H9 (cell line): ENCODE results near the gene ARRB1. TPM values are rescaled to one million over a fixed set of nuclear protein-coding genes. Genes with fewer than 3 reads are reported as not detected.

Experiments
- DNase-seq: peaks from one replicate; pipeline ENCODE4 v3.0.0-alpha.2; 2017
- H2AFZ ChIP-seq: one replicate; pipeline ENCODE4 v1.6.1; 2013; ENCODE audit warnings: mild to moderate bottlenecking, low read length, control low read depth, moderate library complexity
- H2AK5ac ChIP-seq: 2 replicates; pipeline ENCODE4 v1.6.1; 2013; ENCODE audit warnings: low read length, control low read depth, mixed read lengths; ENCODE audit not compliant: insufficient read length
- H2BK120ac ChIP-seq: one replicate; pipeline ENCODE4 v1.6.1; 2013; ENCODE audit warnings: low read depth, mild to moderate bottlenecking, low read length, control low read depth, inconsistent platforms; ENCODE audit not compliant: poor library complexity, severe bottlenecking
- H2BK12ac ChIP-seq: 2 replicates; pipeline ENCODE4 v1.6.1; 2013; ENCODE audit warnings: low read length, control low read depth, mixed read lengths, low read depth; ENCODE audit not compliant: insufficient read length
- H2BK15ac ChIP-seq: 2 replicates; pipeline ENCODE4 v1.6.1; 2013; ENCODE audit warnings: low read depth, low read length, control low read depth
- H2BK20ac ChIP-seq: one replicate; pipeline ENCODE4 v1.6.1; 2013; ENCODE audit warnings: low read depth, mild to moderate bottlenecking, low read length, control low read depth, inconsistent platforms; ENCODE audit not compliant: poor library complexity, severe bottlenecking
- H2BK5ac ChIP-seq: 2 replicates; pipeline ENCODE4 v1.6.1; 2013; ENCODE audit warnings: low read length, control low read depth, mixed read lengths; ENCODE audit not compliant: insufficient read length
- H3K14ac ChIP-seq: 2 replicates; pipeline ENCODE4 v1.6.1; 2013; ENCODE audit warnings: low read length, control low read depth; ENCODE audit not compliant: insufficient read depth
- H3K18ac ChIP-seq: 2 replicates; pipeline ENCODE4 v1.6.1; 2013; ENCODE audit warnings: low read depth, mild to moderate bottlenecking, mixed read lengths, low read length, control low read depth; ENCODE audit not compliant: insufficient read length
- H3K23ac ChIP-seq: 2 replicates; pipeline ENCODE4 v1.6.1; 2013; ENCODE audit warnings: low read length, control low read depth, mixed read lengths, low read depth; ENCODE audit not compliant: insufficient read length
- H3K23me2 ChIP-seq: 2 replicates; pipeline ENCODE4 v1.6.1; 2013; ENCODE audit warnings: low read depth, mild to moderate bottlenecking, mixed read lengths, low read length, control low read depth; ENCODE audit not compliant: insufficient read length, poor library complexity, severe bottlenecking
- H3K27ac ChIP-seq: 2 replicates; pipeline ENCODE4 v1.5.1; 2013; ENCODE audit warnings: low read length, control low read depth, mixed read lengths, low read depth; ENCODE audit not compliant: insufficient read length
- H3K27me3 ChIP-seq: 2 replicates; pipeline ENCODE4 v1.6.1; 2013; ENCODE audit warnings: low read length, control low read depth, inconsistent platforms; ENCODE audit not compliant: insufficient read depth
- H3K4ac ChIP-seq: 2 replicates; pipeline ENCODE4 v1.6.1; 2013; ENCODE audit warnings: low read depth, mild to moderate bottlenecking, control low read depth, inconsistent platforms, low read length, moderate library complexity
- H3K4me1 ChIP-seq: 2 replicates; pipeline ENCODE4 v1.6.1; 2013; ENCODE audit warnings: low read length, control low read depth, inconsistent platforms; ENCODE audit not compliant: insufficient read depth
- H3K4me2 ChIP-seq: 2 replicates; pipeline ENCODE4 v1.6.1; 2013; ENCODE audit warnings: low read length, control low read depth, mixed read lengths; ENCODE audit not compliant: insufficient read length, insufficient read depth
- H3K56ac ChIP-seq: 2 replicates; pipeline ENCODE4 v1.6.1; 2013; ENCODE audit warnings: low read depth, mild to moderate bottlenecking, mixed read lengths, low read length, control low read depth; ENCODE audit not compliant: insufficient read length
- H3K79me1 ChIP-seq: 2 replicates; pipeline ENCODE4 v1.6.1; 2013; ENCODE audit warnings: low read depth, mild to moderate bottlenecking, moderate library complexity, low read length, control low read depth, inconsistent platforms; ENCODE audit not compliant: insufficient read depth, poor library complexity, severe bottlenecking
- H3K79me2 ChIP-seq: 2 replicates; pipeline ENCODE4 v1.6.1; 2013; ENCODE audit warnings: low read length, control low read depth, inconsistent platforms; ENCODE audit not compliant: insufficient read depth
- H3K9ac ChIP-seq: 2 replicates; pipeline ENCODE4 v1.6.1; 2013; ENCODE audit warnings: low read length, control low read depth, mixed read lengths; ENCODE audit not compliant: insufficient read length; ENCODE audit errors: extremely low read depth
- H3K9me3 ChIP-seq: one replicate; pipeline ENCODE4 v1.6.1; 2013; ENCODE audit warnings: low read depth, low read length, inconsistent platforms; ENCODE audit not compliant: control insufficient read depth
- H3T11ph ChIP-seq: one replicate; pipeline ENCODE4 v1.6.1; 2013; ENCODE audit warnings: mild to moderate bottlenecking, low read length, control low read depth, inconsistent platforms
- H4K20me1 ChIP-seq: one replicate; pipeline ENCODE4 v1.6.1; 2013; ENCODE audit not compliant: control insufficient read depth, insufficient read length, insufficient read depth
- H4K5ac ChIP-seq: 2 replicates; pipeline ENCODE4 v1.6.1; 2013; ENCODE audit warnings: low read depth, mild to moderate bottlenecking, mixed read lengths, low read length, control low read depth; ENCODE audit not compliant: insufficient read length
- H4K8ac ChIP-seq: replicated peaks from 2 replicates; pipeline ENCODE4 v1.6.1; 2013; ENCODE audit warnings: low read length, control low read depth, mixed read lengths, low read depth; ENCODE audit not compliant: insufficient read length
- H4K91ac ChIP-seq: 2 replicates; pipeline ENCODE4 v1.6.1; 2013; ENCODE audit warnings: low read depth, mild to moderate bottlenecking, moderate library complexity, mixed read lengths, low read length, control low read depth; ENCODE audit not compliant: insufficient read length
- H3K27ac Mint-ChIP-seq, 3 experiments: 2 replicates in 2 of 3; 3 replicates in 1 of 3; pipeline ENCODE4 v1.8.0; 2020 to 2021; ENCODE audit warnings: mixed read lengths in 3 of 3, mild to moderate bottlenecking in 1 of 3, moderate library complexity in 1 of 3
- H3K27me3 Mint-ChIP-seq: 2 replicates; pipeline ENCODE4 v1.8.0; 2021; ENCODE audit warnings: low read depth, mild to moderate bottlenecking, moderate library complexity, mixed read lengths
- H3K36me3 Mint-ChIP-seq, 3 experiments: 2 replicates in 2 of 3; 3 replicates in 1 of 3; pipeline ENCODE4 v1.8.0; 2020 to 2021; ENCODE audit warnings: low read depth in 3 of 3, mixed read lengths in 3 of 3; ENCODE audit not compliant: insufficient read depth in 1 of 3
- H3K4me1 Mint-ChIP-seq, 2 experiments: 2 replicates each; pipeline ENCODE4 v1.8.0; 2020; ENCODE audit warnings: mixed read lengths in 2 of 2
- H3K4me3 Mint-ChIP-seq, 2 experiments: 2 replicates in 1 of 2; 3 replicates in 1 of 2; pipeline ENCODE4 v1.8.0; 2020 to 2021; ENCODE audit warnings: mild to moderate bottlenecking in 2 of 2, mixed read lengths in 2 of 2, moderate library complexity in 1 of 2
- H3K9me3 Mint-ChIP-seq, 2 experiments: 2 replicates in 1 of 2; 3 replicates in 1 of 2; pipeline ENCODE4 v1.8.0; 2020; ENCODE audit warnings: mild to moderate bottlenecking in 2 of 2, mixed read lengths in 2 of 2, moderate library complexity in 1 of 2
- whole genome bisulfite sequencing: extraction: QIAGEN DNeasy Blood & Tissue Kit; methylation state at CpG from one replicate; pipeline ENCODE4 v1.1.7; 2013; ENCODE audit warnings: missing lambda C conversion rate, low lambda C conversion rate, mixed read lengths; ENCODE audit not compliant: insufficient read length; ENCODE audit errors: extremely low coverage; 5-methylcytosine and 5-hydroxymethylcytosine counted together
- total RNA-seq: library from RNA; stranded (reverse); gene quantifications from 2 replicates; pipeline ENCODE4 v1.2.1, GENCODE V29; 2021
- TF ChIP-seq, protein P1 (sequence below): fragments of 200-600 bp; sonication (generic); conservative IDR thresholded peaks from 3 replicates; pipeline ENCODE4 v1.8.0; 2021; ENCODE audit warnings: antibody characterized with exemption, mild to moderate bottlenecking

Gene ARRB1
- total RNA-seq, 1 experiment from 2014 or later, result 20.6 TPM

- Histone ChIP-seq H2BK20ac (no peak overlapping the region), H3K23ac (no peak overlapping the region), H3K79me2 (peaks cover 28% of the 10 kb centered on the region), H3K56ac (no peak overlapping the region), H4K8ac (no peak overlapping the region), H2AFZ (peak overlapping the region; percentile 53), H2BK5ac (no peak overlapping the region), H3K9me3 (no peaks in the 10 kb centered on the region), H2BK15ac (no peak overlapping the region), H3K23me2 (peaks cover 9% of the 10 kb centered on the region), H2BK12ac (no peak overlapping the region), H4K5ac (no peak overlapping the region), H3K27me3 (no peaks in the 10 kb centered on the region), H3K4me2 (no peak overlapping the region), H3K4ac (no peak overlapping the region), H2AK5ac (no peak overlapping the region), H3K27ac (no peak overlapping the region), H3K4me1 (no peaks in the 10 kb centered on the region; the same call in 1 of the 2 replicates), H3K9ac (no peak overlapping the region), H4K20me1 (peaks cover 3% of the 10 kb centered on the region), H2BK120ac (no peak overlapping the region), H3K14ac (no peak overlapping the region), H3T11ph (no peak overlapping the region), H4K91ac (no peak overlapping the region), H3K18ac (no peak overlapping the region), H3K79me1 (peaks cover 8% of the 10 kb centered on the region)
- Mint-ChIP-seq H3K9me3 (peaks cover 4 to 6% of the 10 kb centered on the region in 2 experiments; a peak in 3 of 5 replicates), H3K4me1 (peaks cover 22 to 28% of the 10 kb centered on the region in 2 experiments), H3K27me3 (no peaks in the 10 kb centered on the region; the same call in 1 of the 2 replicates), H3K36me3 (peaks cover 45 to 47% (median 47%) of the 10 kb centered on the region in 3 experiments), H3K4me3 (peak overlapping the region; percentile 97 to 99), H3K27ac (peak overlapping the region in 2 of 3 experiments; percentile 46 to 99; a peak in 2 of 7 replicates)
- TF ChIP-seq, protein P1, sequence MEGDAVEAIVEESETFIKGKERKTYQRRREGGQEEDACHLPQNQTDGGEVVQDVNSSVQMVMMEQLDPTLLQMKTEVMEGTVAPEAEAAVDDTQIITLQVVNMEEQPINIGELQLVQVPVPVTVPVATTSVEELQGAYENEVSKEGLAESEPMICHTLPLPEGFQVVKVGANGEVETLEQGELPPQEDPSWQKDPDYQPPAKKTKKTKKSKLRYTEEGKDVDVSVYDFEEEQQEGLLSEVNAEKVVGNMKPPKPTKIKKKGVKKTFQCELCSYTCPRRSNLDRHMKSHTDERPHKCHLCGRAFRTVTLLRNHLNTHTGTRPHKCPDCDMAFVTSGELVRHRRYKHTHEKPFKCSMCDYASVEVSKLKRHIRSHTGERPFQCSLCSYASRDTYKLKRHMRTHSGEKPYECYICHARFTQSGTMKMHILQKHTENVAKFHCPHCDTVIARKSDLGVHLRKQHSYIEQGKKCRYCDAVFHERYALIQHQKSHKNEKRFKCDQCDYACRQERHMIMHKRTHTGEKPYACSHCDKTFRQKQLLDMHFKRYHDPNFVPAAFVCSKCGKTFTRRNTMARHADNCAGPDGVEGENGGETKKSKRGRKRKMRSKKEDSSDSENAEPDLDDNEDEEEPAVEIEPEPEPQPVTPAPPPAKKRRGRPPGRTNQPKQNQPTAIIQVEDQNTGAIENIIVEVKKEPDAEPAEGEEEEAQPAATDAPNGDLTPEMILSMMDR, result no peak
- no peak for DNase-seq
- WGBS, result no CpG with 5 or more reads among the region's 8 CpGs
Measured at GRCh38 chr11:75398906-75399305, 47.4 kb upstream of the ARRB1 start.
